AG20443 (cell line): Measurements from ENCODE around the gene SPATA1.
"Not testable (repeated sequence)": the region's sequence is repeated elsewhere in the genome, so short reads cannot be mapped to it uniquely, and the experiment has no call there.

Experiments used
- DNase-seq: peaks from one replicate; pipeline ENCODE4 v3.0.0; 2012; ENCODE audit warnings: low spot score, mixed read lengths

The SPATA1 gene

GRCh38 chr1:84506002-84506728 lies at the start of gene SPATA1, which contains the start of gene GNG5:
SPATA1 (plus strand) TSS chr1:84506386; CDS start chr1:84516360, 9,974 bp downstream.
GNG5 (minus strand) TSS chr1:84506581; CDS start chr1:84506091, 490 bp downstream.
- DNase-seq: peak; percentile 99

GRCh38 chr1:84462118-84462517 lies 44.1 kb upstream of the SPATA1 start:
- no peak for DNase-seq

- DNase-seq: no peak
Observed at GRCh38 chr1:84467298-84467697, 38.9 kb upstream of the SPATA1 start.

- no peak for DNase-seq
Observed at GRCh38 chr1:84476225-84476624, 30.0 kb upstream of the SPATA1 start.

GRCh38 chr1:84478876-84479868 lies 27.0 kb upstream of the SPATA1 start, which contains the start of gene RPF1:
RPF1 (plus strand) TSS chr1:84479266; CDS start chr1:84479282, 16 bp downstream.
- peak; percentile 89 for DNase-seq

- DNase-seq: no peak
Observed at GRCh38 chr1:84479998-84480397, 26.2 kb upstream of the SPATA1 start.

- DNase-seq: no peak
Observed at GRCh38 chr1:84480650-84481049, 25.5 kb upstream of the SPATA1 start.

GRCh38 chr1:84481317-84481716 lies 24.9 kb upstream of the SPATA1 start:
- no peak for DNase-seq

- DNase-seq: no peak
Observed at GRCh38 chr1:84488107-84488506, 18.1 kb upstream of the SPATA1 start.

GRCh38 chr1:84489766-84490165 lies 16.4 kb upstream of the SPATA1 start:
- DNase-seq: no peak

GRCh38 chr1:84492726-84493125 lies 13.5 kb upstream of the SPATA1 start:
- no peak for DNase-seq

- DNase-seq: no peak
Observed at GRCh38 chr1:84493747-84494146, 12.4 kb upstream of the SPATA1 start.

- DNase-seq: no peak
Observed at GRCh38 chr1:84496498-84496897, 9.7 kb upstream of the SPATA1 start.

GRCh38 chr1:84497631-84498275 lies 8.4 kb upstream of the SPATA1 start:
- no peak for DNase-seq

- no peak for DNase-seq
Observed at GRCh38 chr1:84502927-84503326, 3.3 kb upstream of the SPATA1 start.

- DNase-seq: peak; percentile 42
Observed at GRCh38 chr1:84504580-84505492, 1.4 kb upstream of the SPATA1 start.

GRCh38 chr1:84505493-84506001 lies 639 bp upstream of the SPATA1 start:
- peak; percentile 87 for DNase-seq

- DNase-seq: no peak
Observed at GRCh38 chr1:84506729-84507453, 705 bp downstream of the SPATA1 start.

GRCh38 chr1:84507887-84508286 lies 1.7 kb downstream of the SPATA1 start:
- DNase-seq: not testable (repeated sequence)

GRCh38 chr1:84508510-84508909 lies 2.3 kb downstream of the SPATA1 start:
- DNase-seq: no peak
